ENCODE measurements around the gene ACTR8. TPM values are rescaled to one million over a fixed set of nuclear protein-coding genes. Genes with fewer than 3 reads are reported as not detected.

Gene ACTR8
- total RNA-seq, 1 experiment from 2014 or later, result 35.2 TPM

DNA sequence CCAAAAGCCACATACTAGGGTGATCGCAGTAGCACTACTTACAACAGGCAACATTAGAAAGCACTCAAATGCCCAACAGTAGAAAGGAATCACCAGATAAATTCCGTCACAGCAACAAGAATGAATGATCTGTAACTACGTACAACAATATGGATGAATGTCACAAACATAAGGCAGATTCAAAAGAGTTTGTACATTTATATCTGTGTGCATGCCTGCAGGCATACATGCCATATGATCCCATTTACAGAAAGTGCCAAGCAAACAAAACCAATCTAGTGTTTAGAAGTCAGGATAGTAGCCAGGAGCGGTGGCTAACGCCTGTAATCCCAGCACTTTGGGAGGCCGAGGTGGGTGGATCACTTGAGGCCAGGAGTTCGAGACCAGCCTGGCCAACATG lies 32.0 kb downstream of the ACTR8 start:
- H3K4me3 ChIP-seq (ENCODE audit: low read depth, low read length), result no peak overlapping the region
- Mint-ChIP-seq H3K36me3 (ENCODE audit: insufficient read depth, unreplicated experiment) (peaks cover 13% of the 10 kb centered on the region), H3K9me3 (ENCODE audit: unreplicated experiment) (no peaks in the 10 kb centered on the region), H3K27ac (ENCODE audit: unreplicated experiment) (no peak overlapping the region), H3K27me3 (ENCODE audit: insufficient read depth, unreplicated experiment) (no peaks in the 10 kb centered on the region), H3K4me3 (ENCODE audit: unreplicated experiment) (no peak overlapping the region), H3K4me1 (ENCODE audit: low read depth, unreplicated experiment) (peaks cover 8% of the 10 kb centered on the region)
- no peaks in the 10 kb centered on the region for H3K27me3 ChIP-seq (replicated peaks; ENCODE audit: control insufficient read depth, insufficient read depth, low read length)
- ChIA-PET POLR2A (no interaction called here), CTCF (no interaction called here)
- H3K4me1 ChIP-seq, result peaks cover 6% of the 10 kb centered on the region
- BruUV-seq (replicated peaks), result no TSS peak
- TF ChIP-seq, protein P1, sequence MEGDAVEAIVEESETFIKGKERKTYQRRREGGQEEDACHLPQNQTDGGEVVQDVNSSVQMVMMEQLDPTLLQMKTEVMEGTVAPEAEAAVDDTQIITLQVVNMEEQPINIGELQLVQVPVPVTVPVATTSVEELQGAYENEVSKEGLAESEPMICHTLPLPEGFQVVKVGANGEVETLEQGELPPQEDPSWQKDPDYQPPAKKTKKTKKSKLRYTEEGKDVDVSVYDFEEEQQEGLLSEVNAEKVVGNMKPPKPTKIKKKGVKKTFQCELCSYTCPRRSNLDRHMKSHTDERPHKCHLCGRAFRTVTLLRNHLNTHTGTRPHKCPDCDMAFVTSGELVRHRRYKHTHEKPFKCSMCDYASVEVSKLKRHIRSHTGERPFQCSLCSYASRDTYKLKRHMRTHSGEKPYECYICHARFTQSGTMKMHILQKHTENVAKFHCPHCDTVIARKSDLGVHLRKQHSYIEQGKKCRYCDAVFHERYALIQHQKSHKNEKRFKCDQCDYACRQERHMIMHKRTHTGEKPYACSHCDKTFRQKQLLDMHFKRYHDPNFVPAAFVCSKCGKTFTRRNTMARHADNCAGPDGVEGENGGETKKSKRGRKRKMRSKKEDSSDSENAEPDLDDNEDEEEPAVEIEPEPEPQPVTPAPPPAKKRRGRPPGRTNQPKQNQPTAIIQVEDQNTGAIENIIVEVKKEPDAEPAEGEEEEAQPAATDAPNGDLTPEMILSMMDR (IDR thresholded peaks at IDR 0.05; ENCODE audit: insufficient read depth in 1 of 2, low read depth in 1 of 2, low read length in 1 of 2, severe bottlenecking in 1 of 2, unreplicated experiment in 1 of 2), result no peak
- no peaks in the 10 kb centered on the region for H3K9me3 ChIP-seq
- intact Hi-C loops (cut with micrococcal nuclease; ENCODE audit: unreplicated experiment), result loop anchor here (5.0 to 10.0 kb wide), 2 partner anchors 42 to 125 kb away; partner anchors contain the start of gene SELENOK
- DNase-seq, result no peak
- H3K36me3 ChIP-seq (ENCODE audit: control insufficient read depth, insufficient read depth, low read length), result peaks cover 2% of the 10 kb centered on the region; the same call in 1 of the 2 replicates

DNA sequence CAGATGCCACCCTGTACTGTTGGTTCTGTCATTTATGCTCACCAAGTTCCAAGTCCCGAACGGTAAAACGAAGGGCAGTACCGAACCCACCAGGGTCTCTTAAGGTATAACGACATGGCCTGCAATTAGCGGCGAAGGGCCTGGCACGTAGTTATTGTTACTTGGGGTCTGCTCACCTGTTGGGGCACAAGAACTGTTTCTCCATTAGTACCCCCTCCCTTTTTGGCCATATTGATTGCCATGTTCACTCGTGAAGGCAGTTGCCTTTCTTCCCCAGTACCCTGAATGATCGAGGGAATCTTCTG lies 35.1 kb downstream of the ACTR8 start:
- BruUV-seq (replicated peaks), result TSS peak; percentile 54
- Histone ChIP-seq H3K36me3 (ENCODE audit: control insufficient read depth, insufficient read depth, low read length) (no peaks in the 10 kb centered on the region), H3K4me1 (peaks cover 32% of the 10 kb centered on the region), H3K9me3 (no peaks in the 10 kb centered on the region), H3K27me3 (replicated peaks; ENCODE audit: control insufficient read depth, insufficient read depth, low read length) (no peaks in the 10 kb centered on the region), H3K4me3 (ENCODE audit: low read depth, low read length) (peak overlapping the region; percentile 81)
- Mint-ChIP-seq H3K36me3 (ENCODE audit: insufficient read depth, unreplicated experiment) (peaks cover 8% of the 10 kb centered on the region), H3K27me3 (ENCODE audit: insufficient read depth, unreplicated experiment) (no peaks in the 10 kb centered on the region), H3K27ac (ENCODE audit: unreplicated experiment) (peak overlapping the region; percentile 79), H3K4me1 (ENCODE audit: low read depth, unreplicated experiment) (peaks cover 18% of the 10 kb centered on the region), H3K4me3 (ENCODE audit: unreplicated experiment) (peak overlapping the region; percentile 89), H3K9me3 (ENCODE audit: unreplicated experiment) (no peaks in the 10 kb centered on the region)
- DNase-seq, result no peak
- ChIA-PET POLR2A (no interaction called here), CTCF (no interaction called here)
- TF ChIP-seq, protein P1 (IDR thresholded peaks at IDR 0.05; ENCODE audit: insufficient read depth in 1 of 2, low read depth in 1 of 2, low read length in 1 of 2, severe bottlenecking in 1 of 2, unreplicated experiment in 1 of 2), result no peak
- intact Hi-C loops (cut with micrococcal nuclease; ENCODE audit: unreplicated experiment), result loop anchor here (2.0 to 10.0 kb wide), 3 partner anchors 34 to 122 kb away; partner anchors contain the start of gene SELENOK

DNA sequence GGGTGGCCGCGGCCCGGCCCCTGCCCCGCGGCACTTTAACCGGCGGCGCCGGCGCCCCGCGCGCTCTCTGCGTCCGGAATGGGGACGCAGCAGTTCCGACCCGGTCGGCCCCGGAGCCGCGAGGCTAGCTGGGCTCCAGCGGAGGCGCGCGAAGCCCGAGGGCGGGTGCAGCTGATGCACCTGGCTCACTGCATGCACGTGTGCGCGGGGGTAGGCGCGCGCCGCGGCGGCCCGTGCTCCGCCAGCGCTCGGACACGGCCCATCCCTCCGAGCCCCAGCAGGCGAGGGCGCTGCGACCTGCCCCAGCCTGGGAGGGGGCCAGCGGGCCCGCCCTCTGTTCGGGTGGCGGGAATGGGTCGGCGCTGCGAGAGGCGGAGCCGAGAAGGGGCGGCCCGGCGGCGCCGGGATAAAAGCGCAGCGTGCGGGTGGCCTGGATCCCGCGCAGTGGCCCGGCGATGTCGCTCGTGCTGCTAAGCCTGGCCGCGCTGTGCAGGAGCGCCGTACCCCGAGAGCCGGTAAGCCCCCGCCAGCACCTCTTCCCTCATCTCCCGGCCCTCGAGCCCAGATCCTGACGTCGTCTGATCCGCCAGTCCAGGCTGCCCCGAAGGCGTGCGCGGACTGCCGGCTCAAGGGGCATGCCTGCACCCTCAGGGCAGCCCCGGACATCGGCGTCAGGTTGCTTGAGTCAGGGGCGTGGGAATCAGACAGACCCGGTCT lies 35.7 kb downstream of the ACTR8 start, which contains the start of the genes CHDH and IL17RB:
Gene CHDH, minus strand, starts transcription at position 286 of the 717 bp plus-strand sequence. CDS start 22,411 bp downstream, outside the sequence.
Gene IL17RB, plus strand, starts transcription at position 435 of the 717 bp plus-strand sequence. Its CDS starts 21 bp downstream, at position 456.
- peaks cover 18% of the 10 kb centered on the region for H3K4me1 Mint-ChIP-seq (ENCODE audit: low read depth, unreplicated experiment)
- BruUV-seq (replicated peaks), result no TSS peak
- peaks cover 10% of the 10 kb centered on the region for H3K36me3 Mint-ChIP-seq (ENCODE audit: insufficient read depth, unreplicated experiment)
- no peaks in the 10 kb centered on the region for H3K27me3 Mint-ChIP-seq (ENCODE audit: insufficient read depth, unreplicated experiment)
- H3K4me3 ChIP-seq (ENCODE audit: low read depth, low read length), result peak within 1 kb of the TSS; percentile 81
- intact Hi-C loops (cut with micrococcal nuclease; ENCODE audit: unreplicated experiment), result loop anchor here (2.0 to 10.0 kb wide), 3 partner anchors 35 to 121 kb away; partner anchors contain the start of gene SELENOK
- CTCF ChIA-PET, result no interaction called here
- POLR2A ChIA-PET, result interaction anchor here (0.6 to 2.8 kb wide), 2 partner anchors 45 to 159 kb away, joined by 3 to 14 read pairs; partner anchors contain the start of gene SELENOK
- peaks cover 32% of the 10 kb centered on the region for H3K4me1 ChIP-seq
- peak within 1 kb of the TSS; percentile 93 for H3K27ac Mint-ChIP-seq (ENCODE audit: unreplicated experiment)
- H3K9me3 Mint-ChIP-seq (ENCODE audit: unreplicated experiment), result no peaks in the 10 kb centered on the region
- DNase-seq, result peak; percentile 86 to 92
- no peaks in the 10 kb centered on the region for H3K36me3 ChIP-seq (ENCODE audit: control insufficient read depth, insufficient read depth, low read length)
- TF ChIP-seq, protein P1 (IDR thresholded peaks at IDR 0.05; ENCODE audit: insufficient read depth in 1 of 2, low read depth in 1 of 2, low read length in 1 of 2, severe bottlenecking in 1 of 2, unreplicated experiment in 1 of 2), result no peak
- H3K4me3 Mint-ChIP-seq (ENCODE audit: unreplicated experiment), result peak within 1 kb of the TSS; percentile 89
- no peaks in the 10 kb centered on the region for H3K27me3 ChIP-seq (replicated peaks; ENCODE audit: control insufficient read depth, insufficient read depth, low read length)
- no peaks in the 10 kb centered on the region for H3K9me3 ChIP-seq

All from Caco-2 (cell line).